Hepatocyte (in vitro differentiated cells): ENCODE results near the gene SNRPB2. TPM values are rescaled to one million over a fixed set of nuclear protein-coding genes. Genes with fewer than 3 reads are reported as not detected.

Experiments
- DNase-seq: peaks from one replicate; pipeline ENCODE4 v3.0.0-alpha.2; 2016; ENCODE audit warnings: low spot score
- H2AFZ ChIP-seq: fragments of 200-600 bp; sonication (generic); 2 replicates; pipeline ENCODE4 v1.6.0; 2016; ENCODE audit warnings: antibody characterized with exemption, mild to moderate bottlenecking
- H3K27ac ChIP-seq: fragments of 200-600 bp; sonication (generic); 2 replicates; pipeline ENCODE4 v1.5.1; 2016; ENCODE audit warnings: mild to moderate bottlenecking
- H3K27me3 ChIP-seq: fragments of 200-600 bp; sonication (generic); 2 replicates; pipeline ENCODE4 v1.6.1; 2016
- H3K36me3 ChIP-seq: fragments of 200-600 bp; sonication (generic); replicated peaks from 2 replicates; pipeline ENCODE4 v1.5.1; 2016; ENCODE audit warnings: low read depth; ENCODE audit not compliant: insufficient read depth
- H3K4me1 ChIP-seq: fragments of 200-600 bp; sonication (generic); 2 replicates; pipeline ENCODE4 v1.5.1; 2016; ENCODE audit warnings: mild to moderate bottlenecking, moderate library complexity; ENCODE audit not compliant: insufficient read depth
- H3K4me2 ChIP-seq: fragments of 200-600 bp; sonication (generic); 2 replicates; pipeline ENCODE4 v1.6.0; 2016
- H3K4me3 ChIP-seq: fragments of 200-600 bp; sonication (generic); 2 replicates; pipeline ENCODE4 v1.5.1; 2016; ENCODE audit warnings: mild to moderate bottlenecking
- H3K79me2 ChIP-seq: fragments of 200-600 bp; sonication (generic); 2 replicates; pipeline ENCODE4 v1.6.0; 2017; ENCODE audit warnings: mild to moderate bottlenecking
- H3K9me2 ChIP-seq: fragments of 200-600 bp; sonication (generic); replicated peaks from 2 replicates; pipeline ENCODE4 v1.6.0; 2017; ENCODE audit warnings: mild to moderate bottlenecking; ENCODE audit not compliant: insufficient read depth
- H3K9me3 ChIP-seq: fragments of 200-600 bp; sonication (generic); 2 replicates; pipeline ENCODE4 v1.5.1; 2016; ENCODE audit warnings: low read depth, mild to moderate bottlenecking
- H4K20me1 ChIP-seq: fragments of 200-600 bp; sonication (generic); 2 replicates; pipeline ENCODE4 v1.6.0; 2016; ENCODE audit warnings: mild to moderate bottlenecking; ENCODE audit not compliant: insufficient read depth, poor library complexity, severe bottlenecking
- EZH2 ChIP-seq: fragments of 200-600 bp; sonication (generic); IDR thresholded peaks from 2 replicates; pipeline ENCODE4 v1.6.1; 2016; ENCODE audit warnings: antibody characterized with exemption, mild to moderate bottlenecking, borderline replicate concordance
- EZH2phosphoT487 ChIP-seq: fragments of 200-600 bp; sonication (generic); IDR thresholded peaks from one replicate; pipeline ENCODE4 v1.6.1; 2018; ENCODE audit warnings: antibody characterized with exemption, mild to moderate bottlenecking, low read depth, moderate library complexity; ENCODE audit not compliant: unreplicated experiment, severe bottlenecking
- WGBS: methylation state at CpG from one replicate; pipeline ENCODE4 v1.1.6; 2016; ENCODE audit warnings: low lambda C conversion rate; ENCODE audit errors: missing lambda C conversion rate; 5-methylcytosine and 5-hydroxymethylcytosine counted together
- polyA plus RNA-seq: library from polyadenylated mRNA; unstranded; fragments of >200 nt; fragmentation: Nextera tagmentation; extraction: Ambion mirVana; gene quantifications from 2 replicates; pipeline ENCODE4 v1.2.1, GENCODE V29; 2016
- total RNA-seq: library from RNA; depleted of rRNA; stranded (reverse); fragments of >200 nt; gene quantifications from 2 replicates; pipeline ENCODE4 v1.2.3, GENCODE V29; 2014
- TF ChIP-seq, protein P1 (sequence below): fragments of 200-600 bp; sonication (generic); IDR thresholded peaks from 2 replicates; pipeline ENCODE4 v1.5.1; 2016; ENCODE audit warnings: antibody characterized with exemption, mild to moderate bottlenecking; ENCODE audit not compliant: poor library complexity

SNRPB2 gene
- total and polyA plus RNA-seq, 2 experiments from 2014 or later: 64.3 to 95.0 TPM

DNA sequence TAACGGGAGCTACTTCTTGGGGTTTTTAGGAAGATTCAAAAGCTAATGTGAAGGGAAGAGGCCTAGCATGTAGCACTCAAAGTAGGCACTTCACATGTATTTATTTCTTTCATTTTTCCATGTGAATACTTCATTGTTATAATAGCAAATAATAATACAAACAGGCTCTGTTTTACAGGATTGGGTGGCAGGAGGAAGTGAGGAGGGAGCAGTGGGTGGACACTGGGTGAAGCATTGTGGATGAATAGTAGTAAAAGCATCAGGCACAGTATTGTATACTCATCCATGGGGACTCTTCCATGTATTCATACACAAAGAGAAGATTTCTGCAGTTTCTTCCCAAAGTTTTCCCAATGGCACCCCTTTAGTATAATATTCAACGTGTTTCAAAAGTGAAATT is 38.4 kb upstream of the SNRPB2 start:
- no peak overlapping the region for H2AFZ ChIP-seq
- no peaks in the 10 kb centered on the region for H3K27me3 ChIP-seq
- 86% methylated on average over 2 of the region's 2 CpGs for WGBS
- H3K9me2 ChIP-seq: no peaks in the 10 kb centered on the region
- no peak for DNase-seq
- H3K4me2 ChIP-seq: no peak overlapping the region
- H4K20me1 ChIP-seq: no peaks in the 10 kb centered on the region
- H3K4me3 ChIP-seq: no peak overlapping the region
- H3K9me3 ChIP-seq: no peaks in the 10 kb centered on the region
- no peaks in the 10 kb centered on the region for H3K4me1 ChIP-seq
- H3K79me2 ChIP-seq: no peaks in the 10 kb centered on the region
- H3K36me3 ChIP-seq: no peaks in the 10 kb centered on the region
- TF ChIP-seq EZH2phosphoT487 (no peak), EZH2 (no peak)
- TF ChIP-seq, protein P1, sequence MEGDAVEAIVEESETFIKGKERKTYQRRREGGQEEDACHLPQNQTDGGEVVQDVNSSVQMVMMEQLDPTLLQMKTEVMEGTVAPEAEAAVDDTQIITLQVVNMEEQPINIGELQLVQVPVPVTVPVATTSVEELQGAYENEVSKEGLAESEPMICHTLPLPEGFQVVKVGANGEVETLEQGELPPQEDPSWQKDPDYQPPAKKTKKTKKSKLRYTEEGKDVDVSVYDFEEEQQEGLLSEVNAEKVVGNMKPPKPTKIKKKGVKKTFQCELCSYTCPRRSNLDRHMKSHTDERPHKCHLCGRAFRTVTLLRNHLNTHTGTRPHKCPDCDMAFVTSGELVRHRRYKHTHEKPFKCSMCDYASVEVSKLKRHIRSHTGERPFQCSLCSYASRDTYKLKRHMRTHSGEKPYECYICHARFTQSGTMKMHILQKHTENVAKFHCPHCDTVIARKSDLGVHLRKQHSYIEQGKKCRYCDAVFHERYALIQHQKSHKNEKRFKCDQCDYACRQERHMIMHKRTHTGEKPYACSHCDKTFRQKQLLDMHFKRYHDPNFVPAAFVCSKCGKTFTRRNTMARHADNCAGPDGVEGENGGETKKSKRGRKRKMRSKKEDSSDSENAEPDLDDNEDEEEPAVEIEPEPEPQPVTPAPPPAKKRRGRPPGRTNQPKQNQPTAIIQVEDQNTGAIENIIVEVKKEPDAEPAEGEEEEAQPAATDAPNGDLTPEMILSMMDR: no peak
- H3K27ac ChIP-seq: no peak overlapping the region

DNA sequence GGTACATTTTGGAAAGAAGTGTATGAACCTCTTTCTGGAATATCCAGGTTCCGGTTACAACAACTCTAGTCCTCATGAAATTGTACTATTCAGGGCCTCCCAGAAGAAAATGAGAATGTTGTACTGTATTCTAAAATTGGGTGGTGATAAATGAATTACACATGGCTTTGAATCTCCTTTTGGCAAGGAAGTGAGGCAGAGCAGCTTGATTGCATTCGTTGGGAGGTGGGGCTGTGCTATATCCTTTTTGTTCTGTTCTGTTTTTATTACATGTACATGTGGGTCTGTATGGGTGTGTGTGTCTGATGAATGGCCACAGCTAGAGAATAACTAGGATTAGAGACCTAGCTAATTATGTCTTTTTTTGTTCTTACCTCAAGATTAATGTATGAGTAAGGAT is 37.8 kb upstream of the SNRPB2 start:
- Histone ChIP-seq H3K27me3 (no peaks in the 10 kb centered on the region), H3K4me2 (no peak overlapping the region), H3K79me2 (no peaks in the 10 kb centered on the region), H3K4me3 (no peak overlapping the region), H3K27ac (no peak overlapping the region), H3K9me3 (no peaks in the 10 kb centered on the region), H3K4me1 (no peaks in the 10 kb centered on the region), H4K20me1 (no peaks in the 10 kb centered on the region), H3K36me3 (no peaks in the 10 kb centered on the region), H3K9me2 (no peaks in the 10 kb centered on the region), H2AFZ (no peak overlapping the region)
- no peak for DNase-seq
- TF ChIP-seq, protein P1: no peak
- TF ChIP-seq EZH2 (no peak), EZH2phosphoT487 (no peak)
- 84% methylated on average over 2 of the region's 2 CpGs for WGBS

DNA sequence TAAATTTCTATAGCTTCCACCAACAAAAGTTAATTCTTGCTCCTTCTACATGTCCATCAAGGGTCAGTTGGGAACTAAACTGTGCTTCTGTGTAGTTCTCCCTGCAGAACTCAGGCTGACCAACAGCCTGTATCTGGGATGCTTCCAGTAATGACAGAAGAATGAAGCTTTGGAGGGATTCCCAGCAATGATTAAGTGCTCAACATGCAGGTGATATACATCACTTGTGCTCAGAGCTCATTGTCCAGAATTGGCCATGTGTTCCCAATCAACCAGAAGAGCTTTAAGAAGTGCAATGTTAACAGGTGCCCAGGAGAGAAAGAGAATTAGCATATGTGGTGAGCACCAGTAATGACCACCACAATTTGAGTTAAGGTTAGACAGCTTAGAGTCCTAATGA is 37.4 kb upstream of the SNRPB2 start:
- Histone ChIP-seq H3K27me3 (no peaks in the 10 kb centered on the region), H3K79me2 (no peaks in the 10 kb centered on the region), H3K4me2 (no peak overlapping the region), H3K4me1 (no peaks in the 10 kb centered on the region), H3K9me2 (no peaks in the 10 kb centered on the region), H2AFZ (no peak overlapping the region), H3K36me3 (no peaks in the 10 kb centered on the region), H3K9me3 (no peaks in the 10 kb centered on the region), H3K27ac (no peak overlapping the region), H3K4me3 (no peak overlapping the region), H4K20me1 (no peaks in the 10 kb centered on the region)
- TF ChIP-seq EZH2 (no peak), EZH2phosphoT487 (no peak)
- TF ChIP-seq, protein P1: no peak
- DNase-seq: no peak

- no peaks in the 10 kb centered on the region for H3K79me2 ChIP-seq
- no peaks in the 10 kb centered on the region for H3K9me2 ChIP-seq
- TF ChIP-seq EZH2phosphoT487: no peak
- no peak for TF ChIP-seq EZH2
- TF ChIP-seq, protein P1: no peak
- H3K4me3 ChIP-seq: no peak overlapping the region
- no peak for DNase-seq
- no peak overlapping the region for H2AFZ ChIP-seq
- 100% methylated on average over 1 of the region's 1 CpG for WGBS
- no peaks in the 10 kb centered on the region for H3K4me1 ChIP-seq
- H3K36me3 ChIP-seq: no peaks in the 10 kb centered on the region
- H4K20me1 ChIP-seq: no peaks in the 10 kb centered on the region
- no peak overlapping the region for H3K27ac ChIP-seq
- no peak overlapping the region for H3K4me2 ChIP-seq
- H3K27me3 ChIP-seq: no peaks in the 10 kb centered on the region
- no peaks in the 10 kb centered on the region for H3K9me3 ChIP-seq
Measured at GRCh38 chr20:16693278-16693677, 36.5 kb upstream of the SNRPB2 start.
